ENCODE results near the gene TRPM2.

Gene TRPM2

DNA sequence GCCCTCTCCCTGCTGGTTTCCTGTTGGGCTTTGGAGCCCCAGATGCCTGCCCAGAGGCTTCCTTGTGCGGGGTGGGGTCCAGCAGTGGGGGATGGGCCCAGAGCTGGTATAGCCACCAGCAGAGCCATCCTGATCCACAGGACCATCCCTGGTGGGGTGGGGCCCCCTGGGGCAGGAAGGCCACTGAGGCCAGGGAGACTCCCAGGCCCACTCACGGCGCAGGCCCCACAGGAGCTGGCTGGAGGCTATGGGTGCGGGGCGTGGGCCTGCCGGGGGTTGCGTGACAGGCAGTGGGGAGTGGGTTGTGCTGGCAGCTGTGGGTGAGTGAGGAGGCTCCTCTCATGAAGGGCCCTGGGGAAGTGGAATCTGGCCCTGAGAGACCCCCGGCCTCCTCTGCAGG lies 107.6 kb downstream of the TRPM2 start:
- no peaks in the 10 kb centered on the region for H3K9me3 Mint-ChIP-seq
- DNase-seq (no peak), ATAC-seq (replicated peaks) (no peak)
- H3K4me1 Mint-ChIP-seq = peaks cover 0 to 7% of the 10 kb centered on the region in 2 donors
- H3K36me3 Mint-ChIP-seq = no peaks in the 10 kb centered on the region
- H3K4me3 Mint-ChIP-seq = no peak overlapping the region
- H3K27me3 Mint-ChIP-seq = no peaks in the 10 kb centered on the region
- H3K27ac Mint-ChIP-seq = no peak overlapping the region

DNA sequence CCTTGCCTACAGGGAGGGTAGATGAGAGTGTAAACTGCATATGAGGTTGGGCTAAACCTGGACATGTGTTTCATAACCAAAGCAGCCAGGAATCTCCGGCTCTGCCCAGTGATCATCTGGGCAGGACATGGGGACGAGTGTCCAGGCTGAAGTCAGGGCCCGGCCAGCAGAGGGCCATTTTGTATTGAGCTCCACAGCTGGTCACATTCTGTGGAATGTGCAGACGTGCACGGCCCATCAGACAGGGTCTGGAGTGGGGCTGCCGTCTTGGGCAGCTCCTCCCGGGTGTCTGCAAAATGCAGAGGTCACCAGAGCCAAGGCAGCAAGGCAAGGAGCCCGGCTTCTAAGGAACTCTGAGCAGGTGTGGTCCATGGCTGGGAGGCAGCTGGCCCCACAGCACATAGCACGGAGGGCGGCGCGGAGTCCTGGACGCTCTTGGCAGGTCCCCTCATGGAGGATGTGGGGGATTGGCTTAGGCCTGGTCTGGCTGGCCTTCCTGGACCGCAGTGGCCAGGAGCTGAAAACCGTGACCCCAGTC lies 108.1 kb downstream of the TRPM2 start:
- Mint-ChIP-seq H3K4me1 (peaks cover 0 to 2% of the 10 kb centered on the region in 2 donors), H3K4me3 (no peak overlapping the region), H3K27ac (no peak overlapping the region), H3K27me3 (no peaks in the 10 kb centered on the region), H3K36me3 (no peaks in the 10 kb centered on the region), H3K9me3 (no peaks in the 10 kb centered on the region)
- ATAC-seq (replicated peaks) = no peak
- DNase-seq = no peak

DNA sequence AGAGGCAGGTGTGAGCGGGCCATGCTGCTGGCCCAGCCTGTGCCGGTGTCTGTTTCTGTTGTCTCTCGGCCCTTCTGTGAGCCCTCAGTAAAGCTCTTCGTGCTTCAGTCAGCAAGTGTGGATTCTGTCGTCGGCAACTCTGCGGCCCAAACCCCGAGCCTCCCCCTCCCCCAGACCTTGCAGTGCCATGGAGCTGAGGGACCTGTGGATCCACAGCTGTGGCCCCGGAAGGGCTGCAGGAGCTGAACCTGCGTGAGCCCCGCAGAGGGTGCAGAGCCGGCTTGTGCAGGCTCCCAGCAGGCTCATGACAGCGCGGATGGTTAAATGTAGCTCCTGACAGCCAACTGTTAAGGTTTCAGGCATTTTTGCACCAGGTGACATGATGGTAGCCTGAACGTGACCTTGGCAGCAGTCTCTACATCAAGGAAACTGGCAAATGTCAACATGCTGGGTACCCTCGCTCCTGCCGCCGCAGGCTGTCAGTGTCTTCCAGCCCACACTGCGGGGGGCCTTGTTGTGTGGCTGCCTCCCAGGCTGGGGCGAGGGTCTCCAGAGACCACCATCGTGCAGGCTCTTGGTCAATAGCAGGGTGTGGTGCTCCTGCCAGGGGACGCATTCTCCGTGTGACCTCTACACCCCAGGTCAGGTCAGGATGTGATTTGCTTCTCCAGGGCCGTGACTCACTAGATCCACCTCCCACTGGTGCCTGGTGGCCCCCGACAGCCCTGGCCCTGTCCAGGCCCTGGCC lies 108.8 kb downstream of the TRPM2 start:
- DNase-seq (no peak), ATAC-seq (replicated peaks) (no peak)
- no peaks in the 10 kb centered on the region for H3K9me3 Mint-ChIP-seq
- H3K36me3 Mint-ChIP-seq = no peaks in the 10 kb centered on the region
- H3K4me1 Mint-ChIP-seq = peaks cover 0 to 2% of the 10 kb centered on the region in 2 donors
- H3K4me3 Mint-ChIP-seq = no peak overlapping the region
- no peaks in the 10 kb centered on the region for H3K27me3 Mint-ChIP-seq
- H3K27ac Mint-ChIP-seq = no peak overlapping the region

DNA sequence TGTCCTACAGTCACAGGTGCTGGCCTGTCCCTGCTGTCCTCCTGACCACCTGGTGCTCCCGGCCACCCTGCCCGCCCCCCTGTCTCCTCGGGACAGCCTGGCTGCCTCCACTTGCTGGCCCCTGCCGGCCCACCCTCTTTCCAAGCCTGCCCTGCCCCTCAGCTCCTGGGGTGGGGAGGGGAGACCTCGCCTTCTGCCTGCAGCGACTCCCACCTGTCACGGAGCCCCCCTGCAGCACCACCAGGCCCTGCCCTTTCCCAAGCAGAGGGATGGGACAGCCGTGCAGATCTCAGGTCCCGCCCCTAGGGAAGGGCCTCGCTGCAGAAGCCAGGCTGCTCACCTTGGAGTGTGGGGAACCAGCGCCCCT lies 109.4 kb downstream of the TRPM2 start:
- Mint-ChIP-seq H3K9me3 (no peaks in the 10 kb centered on the region), H3K27ac (no peak overlapping the region), H3K36me3 (no peaks in the 10 kb centered on the region), H3K27me3 (no peaks in the 10 kb centered on the region), H3K4me3 (no peak overlapping the region), H3K4me1 (peaks cover 0 to 2% of the 10 kb centered on the region in 2 donors)
- no peak for ATAC-seq (replicated peaks)
- no peak for DNase-seq

DNA sequence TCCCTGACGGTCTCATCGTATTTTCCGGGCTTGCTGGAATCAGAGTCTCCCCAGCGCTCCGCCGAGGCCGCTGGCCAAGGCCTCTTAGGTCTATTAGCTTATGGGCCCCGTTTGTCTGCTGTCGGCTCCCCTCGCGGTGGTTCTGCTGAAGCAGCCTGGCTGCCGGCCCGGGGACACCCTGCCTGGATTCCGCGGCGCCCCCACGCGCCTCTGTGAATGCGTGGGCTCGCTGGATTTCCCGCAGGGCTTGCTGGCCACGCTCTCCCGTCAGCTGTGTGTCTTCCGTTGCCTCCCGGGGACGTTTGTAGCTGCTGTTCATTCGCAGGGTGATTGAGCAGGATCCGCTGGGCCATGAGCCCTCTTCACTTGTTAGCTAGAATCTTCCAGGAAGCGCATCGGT lies 110.3 kb downstream of the TRPM2 start:
- H3K27ac Mint-ChIP-seq = no peak overlapping the region
- no peaks in the 10 kb centered on the region for H3K36me3 Mint-ChIP-seq
- H3K27me3 Mint-ChIP-seq = no peaks in the 10 kb centered on the region
- peaks cover 0 to 2% of the 10 kb centered on the region in 2 donors for H3K4me1 Mint-ChIP-seq
- ATAC-seq (replicated peaks) = no peak
- H3K4me3 Mint-ChIP-seq = no peak overlapping the region
- DNase-seq = no peak
- no peaks in the 10 kb centered on the region for H3K9me3 Mint-ChIP-seq

DNA sequence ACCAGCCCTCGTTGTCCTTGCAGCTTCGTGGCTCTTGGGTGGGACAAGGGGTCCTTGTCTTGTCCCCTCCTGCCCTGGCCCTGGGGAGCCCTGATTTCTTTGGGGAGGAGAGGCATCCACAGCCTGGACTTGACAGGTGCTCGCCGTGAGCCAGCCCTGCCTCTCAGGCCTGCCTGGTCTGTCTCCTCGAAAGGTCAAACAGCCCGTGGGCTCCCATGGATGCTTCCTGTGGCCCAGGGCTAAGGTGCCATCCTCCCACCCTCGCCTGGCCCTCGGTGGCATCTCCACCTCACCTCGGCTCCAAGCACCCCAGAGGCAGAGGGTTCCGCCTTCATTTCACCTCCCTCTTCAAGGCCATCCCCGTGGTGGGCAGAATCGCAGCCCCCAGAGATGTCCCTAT lies 110.9 kb downstream of the TRPM2 start:
- DNase-seq (no peak), ATAC-seq (replicated peaks) (no peak)
- Mint-ChIP-seq H3K27me3 (no peaks in the 10 kb centered on the region), H3K36me3 (no peaks in the 10 kb centered on the region), H3K4me3 (no peak overlapping the region), H3K4me1 (peaks cover 0 to 2% of the 10 kb centered on the region in 2 donors), H3K27ac (no peak overlapping the region), H3K9me3 (no peaks in the 10 kb centered on the region)

DNA sequence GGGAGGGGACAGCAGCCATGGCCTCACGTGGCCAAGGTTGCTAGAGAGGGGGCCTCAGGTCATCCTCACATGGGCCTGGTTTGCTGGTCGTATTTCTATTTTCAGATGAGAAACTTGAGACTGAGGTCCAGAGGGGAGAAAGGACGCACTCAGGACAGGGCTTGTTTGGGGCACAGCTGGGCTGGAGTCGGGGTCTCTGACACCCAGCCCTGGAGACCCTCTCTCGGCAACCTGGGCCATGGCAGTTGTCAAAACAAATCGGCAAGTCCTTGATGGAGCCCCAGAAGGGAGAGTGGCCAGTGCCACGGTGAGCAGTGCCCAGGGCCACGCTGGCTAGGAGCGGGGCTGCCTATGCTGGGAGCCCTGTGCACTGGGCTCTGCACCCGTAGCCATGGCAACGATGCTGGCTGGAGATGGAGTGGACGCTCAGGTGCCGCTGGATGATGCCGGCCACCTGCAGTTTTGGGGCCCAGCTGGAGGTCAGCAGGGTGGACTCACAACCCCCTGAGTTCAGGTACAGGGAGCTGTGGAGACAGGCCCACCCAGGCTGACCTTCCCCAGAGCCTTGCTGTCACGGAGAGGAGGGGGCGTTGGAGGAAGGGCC lies 113.0 kb downstream of the TRPM2 start:
- Mint-ChIP-seq H3K27ac (no peak overlapping the region), H3K36me3 (no peaks in the 10 kb centered on the region), H3K4me1 (peaks cover 0 to 2% of the 10 kb centered on the region in 2 donors), H3K9me3 (no peaks in the 10 kb centered on the region), H3K27me3 (no peaks in the 10 kb centered on the region), H3K4me3 (no peak overlapping the region)
- ATAC-seq (replicated peaks) (no peak), DNase-seq (no peak)

DNA sequence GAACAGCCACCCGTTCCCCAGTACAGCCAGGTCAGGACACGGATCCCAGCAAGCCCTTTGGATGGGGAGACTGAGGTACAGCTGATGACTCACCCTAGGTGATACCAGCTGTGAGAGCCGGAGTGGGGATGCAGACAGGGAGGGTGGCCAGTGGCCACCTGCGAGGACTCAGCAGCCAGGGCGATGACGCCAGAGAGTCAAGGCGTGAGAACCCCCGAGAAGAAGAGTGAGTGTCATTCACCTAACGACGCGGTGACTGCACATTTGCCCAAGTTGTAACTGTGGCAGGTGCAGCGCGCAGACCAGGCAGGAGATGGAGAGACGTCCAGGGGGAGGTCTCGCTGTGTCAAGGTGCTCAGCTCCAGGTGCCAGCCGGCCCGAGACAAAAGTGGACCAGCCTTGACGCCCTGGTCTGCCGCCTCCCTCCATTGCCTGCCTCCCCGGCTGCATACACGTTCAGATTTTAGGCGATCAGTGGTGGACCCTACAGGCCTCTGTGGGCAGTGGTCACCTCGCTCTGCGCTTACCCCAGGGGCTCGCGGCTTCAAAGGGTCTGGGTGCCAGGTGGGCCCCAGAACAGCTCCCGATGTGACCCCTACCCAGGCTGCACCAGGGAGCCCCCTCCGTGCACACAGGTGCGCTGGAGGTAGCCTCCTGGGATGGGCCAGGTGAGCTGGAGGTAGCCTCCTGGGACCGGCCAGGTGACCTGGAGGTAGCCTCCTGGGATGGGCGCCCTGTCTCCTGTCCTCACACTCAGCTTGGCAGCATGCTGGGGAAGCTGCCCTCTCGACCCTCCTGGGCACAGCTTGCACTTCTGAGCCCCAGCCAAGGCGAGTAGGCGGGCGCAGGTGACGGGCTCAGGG lies 113.8 kb downstream of the TRPM2 start:
- Mint-ChIP-seq H3K4me3 (no peak overlapping the region), H3K4me1 (peaks cover 0 to 2% of the 10 kb centered on the region in 2 donors), H3K27me3 (no peaks in the 10 kb centered on the region), H3K36me3 (no peaks in the 10 kb centered on the region), H3K9me3 (no peaks in the 10 kb centered on the region), H3K27ac (no peak overlapping the region)
- no peak for DNase-seq
- no peak for ATAC-seq (replicated peaks)

DNA sequence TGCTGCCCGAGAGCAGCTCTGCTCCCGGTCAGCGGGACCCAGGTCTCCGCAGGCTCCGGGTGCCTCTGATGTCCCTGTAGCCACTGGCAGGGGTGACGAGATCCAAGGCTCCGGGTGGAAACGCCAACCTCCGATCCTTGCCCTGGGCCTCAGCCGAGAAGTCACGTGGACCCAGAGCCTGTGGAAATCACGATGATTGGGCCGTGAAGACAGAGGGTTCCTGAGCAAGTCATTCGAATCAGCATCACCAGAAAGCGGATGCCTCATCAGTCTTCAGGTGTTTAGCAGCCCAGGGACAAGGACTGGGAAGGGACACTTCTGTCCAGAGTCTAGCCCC lies 114.4 kb downstream of the TRPM2 start:
- H3K4me3 Mint-ChIP-seq = no peak overlapping the region
- H3K36me3 Mint-ChIP-seq = no peaks in the 10 kb centered on the region
- ATAC-seq (replicated peaks) (no peak), DNase-seq (no peak)
- no peaks in the 10 kb centered on the region for H3K9me3 Mint-ChIP-seq
- H3K27me3 Mint-ChIP-seq = no peaks in the 10 kb centered on the region
- no peak overlapping the region for H3K27ac Mint-ChIP-seq
- H3K4me1 Mint-ChIP-seq = peaks cover 0 to 2% of the 10 kb centered on the region in 2 donors

DNA sequence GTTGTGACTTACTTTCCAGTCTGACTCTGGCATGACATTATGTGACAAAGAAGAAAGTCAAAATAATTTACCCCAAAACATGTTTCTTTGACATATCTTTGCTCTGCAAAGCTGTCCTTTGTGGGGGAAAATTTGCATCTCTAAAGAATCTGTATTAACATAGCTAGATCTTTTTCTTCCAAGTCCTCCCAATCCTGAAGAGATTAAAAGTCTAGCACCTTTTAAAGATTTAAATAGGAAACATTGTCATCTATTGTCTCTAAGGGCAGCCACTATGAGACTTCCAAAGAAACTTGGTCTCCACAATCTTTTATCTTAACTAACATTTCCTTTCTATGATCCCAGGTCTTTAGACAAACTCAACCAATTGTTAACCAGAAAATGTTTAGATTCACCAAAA lies 117.9 kb downstream of the TRPM2 start:
- Mint-ChIP-seq H3K4me1 (peaks cover 0 to 2% of the 10 kb centered on the region in 2 donors), H3K27ac (no peak overlapping the region), H3K27me3 (no peaks in the 10 kb centered on the region), H3K4me3 (no peak overlapping the region), H3K36me3 (no peaks in the 10 kb centered on the region), H3K9me3 (no peaks in the 10 kb centered on the region)
- DNase-seq (no peak), ATAC-seq (replicated peaks) (no peak)

DNA sequence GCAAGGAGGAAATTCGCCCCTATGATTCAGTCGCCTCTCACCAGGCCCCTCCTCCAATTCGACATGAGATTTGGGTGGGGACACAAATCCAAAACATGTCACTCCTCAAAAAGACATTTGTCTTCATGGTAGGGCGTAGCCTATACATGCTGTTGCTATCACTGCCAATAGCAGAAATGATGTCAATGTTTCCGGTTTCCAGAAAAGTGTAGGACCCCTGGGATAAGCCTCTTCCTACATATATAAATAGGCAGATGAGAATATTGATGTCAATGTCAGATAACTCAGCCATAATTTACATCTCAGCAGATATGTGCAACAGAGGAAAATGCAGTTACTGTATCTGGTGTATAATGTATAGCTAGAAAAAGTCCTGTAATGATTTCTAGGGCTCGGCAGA lies 118.6 kb downstream of the TRPM2 start:
- ATAC-seq (replicated peaks) (no peak), DNase-seq (no peak)
- Mint-ChIP-seq H3K4me1 (peaks cover 0 to under 1% of the 10 kb centered on the region in 2 donors), H3K27me3 (no peaks in the 10 kb centered on the region), H3K9me3 (no peaks in the 10 kb centered on the region), H3K36me3 (no peaks in the 10 kb centered on the region), H3K27ac (no peak overlapping the region), H3K4me3 (no peak overlapping the region)

DNA sequence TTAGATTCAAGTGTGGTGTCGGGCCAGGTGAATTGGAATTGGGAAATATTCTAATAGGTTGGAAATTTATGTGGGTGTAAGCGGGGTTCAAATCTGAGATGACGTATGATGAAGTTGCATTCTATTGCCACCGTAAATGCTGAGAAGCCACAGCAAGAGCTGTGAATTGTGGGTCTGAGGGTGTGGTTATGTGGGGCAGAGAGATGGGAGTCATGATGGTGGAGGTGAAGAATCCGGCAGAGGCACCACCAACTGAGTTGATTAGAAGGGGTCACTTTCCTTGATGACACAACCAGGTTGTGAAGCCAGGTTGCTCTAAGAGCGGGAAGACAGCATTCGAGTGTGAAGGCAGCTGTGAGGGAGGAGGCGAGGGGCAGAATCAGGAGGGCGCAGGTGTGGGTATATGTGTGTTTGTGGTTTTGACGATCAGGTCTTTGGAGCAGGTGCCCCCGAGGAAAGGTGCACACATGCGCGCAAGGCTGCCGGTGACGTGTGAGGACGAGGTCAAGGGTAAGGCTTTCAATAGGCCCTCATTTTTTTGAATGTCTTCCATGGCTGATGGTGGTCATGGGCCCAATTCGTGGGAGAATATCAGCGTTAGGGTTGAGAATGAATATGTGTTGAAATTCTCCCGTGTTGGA lies 120.6 kb downstream of the TRPM2 start:
- ATAC-seq (replicated peaks) (no peak), DNase-seq (no peak)
- Mint-ChIP-seq H3K4me1 (peaks cover 0 to 4% of the 10 kb centered on the region in 2 donors), H3K27ac (no peak overlapping the region), H3K27me3 (no peaks in the 10 kb centered on the region), H3K4me3 (no peak overlapping the region), H3K36me3 (no peaks in the 10 kb centered on the region), H3K9me3 (no peaks in the 10 kb centered on the region)

DNA sequence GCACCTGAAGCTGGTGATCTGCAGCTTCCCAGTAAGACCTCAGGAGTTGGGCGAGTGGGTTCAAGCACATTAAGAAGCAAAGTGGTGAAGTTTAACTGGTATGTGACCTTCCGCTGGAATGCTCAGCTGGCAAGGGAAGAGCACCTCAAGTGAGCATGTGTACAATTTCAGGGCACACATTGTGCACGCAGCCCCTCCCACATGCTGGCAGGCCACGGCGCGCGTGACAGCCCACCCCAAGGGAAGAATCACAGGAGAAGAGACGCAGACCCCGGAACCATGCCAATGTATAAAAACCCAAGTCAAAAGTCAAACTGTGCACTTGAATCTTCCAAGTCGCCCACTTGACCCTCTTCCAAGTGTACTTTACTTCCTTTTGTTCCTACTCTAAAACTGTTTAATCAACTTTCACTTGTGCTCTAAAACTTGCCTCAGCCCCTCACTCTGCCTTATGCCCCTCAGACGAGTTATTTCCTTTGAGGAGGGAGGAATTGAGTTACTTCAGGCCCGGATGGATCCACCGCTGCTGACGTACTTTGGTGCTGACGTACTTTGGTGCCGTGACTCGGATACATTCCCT lies 121.9 kb downstream of the TRPM2 start:
- no peak for ATAC-seq (replicated peaks)
- Mint-ChIP-seq H3K36me3 (no peaks in the 10 kb centered on the region), H3K4me3 (no peak overlapping the region), H3K4me1 (peaks cover 0 to 12% of the 10 kb centered on the region in 2 donors), H3K27me3 (no peaks in the 10 kb centered on the region), H3K27ac (no peak overlapping the region), H3K9me3 (no peaks in the 10 kb centered on the region)
- DNase-seq = no peak

DNA sequence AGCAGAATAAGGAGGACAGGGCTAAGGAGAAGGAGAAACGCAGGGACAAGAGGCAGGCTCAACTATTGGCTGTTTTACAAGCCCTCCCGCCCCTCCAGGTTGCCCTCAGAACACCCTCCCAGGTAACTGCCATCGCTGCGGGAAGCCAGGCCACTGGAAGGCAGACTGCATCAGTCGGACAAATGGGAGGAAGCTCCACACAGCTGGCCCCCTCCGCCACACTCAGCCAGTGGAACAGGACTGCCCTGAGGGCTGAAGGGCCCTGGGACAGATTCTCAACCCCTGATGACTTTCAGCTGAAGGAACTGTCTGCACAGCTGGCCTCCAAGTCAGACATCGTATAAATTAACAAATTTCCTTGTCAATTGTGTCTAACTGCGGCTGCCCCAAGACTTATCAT lies 123.7 kb downstream of the TRPM2 start:
- DNase-seq (no peak), ATAC-seq (replicated peaks) (no peak)
- H3K27ac Mint-ChIP-seq = no peak overlapping the region
- H3K4me3 Mint-ChIP-seq = no peak overlapping the region
- H3K4me1 Mint-ChIP-seq = peaks cover 0 to 12% of the 10 kb centered on the region in 2 donors
- no peaks in the 10 kb centered on the region for H3K36me3 Mint-ChIP-seq
- H3K27me3 Mint-ChIP-seq = peaks cover 0 to 3% of the 10 kb centered on the region in 2 donors
- no peaks in the 10 kb centered on the region for H3K9me3 Mint-ChIP-seq

Measured in stimulated activated naive B cell treated with anti-CD40 and anti-IgM and Interleukin-4, amounts not matched to agents 10 μg/mL and 1 μg/mL and 100 μg/mL, for 72 hours (primary cell).